Nephron progenitor cell (in vitro differentiated cells): ENCODE results near the gene CDK6.

Experiments used
- DNase-seq: peaks from one replicate; pipeline ENCODE4 v3.0.0; 2021
- H3K27ac Mint-ChIP-seq: 2 replicates; pipeline ENCODE4 v1.8.0; 2021; ENCODE audit warnings: mild to moderate bottlenecking, moderate library complexity, mixed read lengths
- H3K27me3 Mint-ChIP-seq: 2 replicates; pipeline ENCODE4 v1.8.0; 2021; ENCODE audit warnings: mild to moderate bottlenecking, low read depth, mixed read lengths; ENCODE audit not compliant: poor library complexity
- H3K36me3 Mint-ChIP-seq: 2 replicates; pipeline ENCODE4 v1.8.0; 2021; ENCODE audit warnings: low read depth, mixed read lengths
- H3K4me1 Mint-ChIP-seq: 2 replicates; pipeline ENCODE4 v1.8.0; 2021; ENCODE audit warnings: mixed read lengths
- H3K4me3 Mint-ChIP-seq: 2 replicates; pipeline ENCODE4 v1.8.0; 2021; ENCODE audit warnings: mild to moderate bottlenecking, moderate library complexity, mixed read lengths
- H3K9me3 Mint-ChIP-seq: 2 replicates; pipeline ENCODE4 v1.8.0; 2021; ENCODE audit warnings: mild to moderate bottlenecking, moderate library complexity, mixed read lengths
- CTCF ChIP-seq: fragments of 200-600 bp; sonication (generic); IDR thresholded peaks from 2 replicates; pipeline ENCODE4 v1.5.0; 2021; ENCODE audit warnings: antibody characterized with exemption

The CDK6 gene

GRCh38 chr7:92843781-92844180, 7.4 kb upstream of the CDK6 start:
- Mint-ChIP-seq H3K4me3 (no peak overlapping the region), H3K9me3 (no peaks in the 10 kb centered on the region), H3K27ac (no peak overlapping the region), H3K36me3 (no peaks in the 10 kb centered on the region), H3K27me3 (peaks cover 6% of the 10 kb centered on the region), H3K4me1 (no peaks in the 10 kb centered on the region)
- TF ChIP-seq CTCF: no peak
- no peak for DNase-seq

- H3K9me3 Mint-ChIP-seq: no peaks in the 10 kb centered on the region
- H3K4me3 Mint-ChIP-seq: no peak overlapping the region
- H3K27ac Mint-ChIP-seq: no peak overlapping the region
- H3K4me1 Mint-ChIP-seq: no peaks in the 10 kb centered on the region
- H3K36me3 Mint-ChIP-seq: no peaks in the 10 kb centered on the region
- no peak for TF ChIP-seq CTCF
- H3K27me3 Mint-ChIP-seq: peaks cover 6% of the 10 kb centered on the region
- no peak for DNase-seq
These were observed 6.8 kb upstream of the CDK6 start for GRCh38 chr7:92843034-92843760.

- Mint-ChIP-seq H3K27me3 (peaks cover 6% of the 10 kb centered on the region), H3K4me3 (no peak overlapping the region), H3K36me3 (no peaks in the 10 kb centered on the region), H3K27ac (no peak overlapping the region), H3K9me3 (no peaks in the 10 kb centered on the region), H3K4me1 (peaks cover 8% of the 10 kb centered on the region)
- TF ChIP-seq CTCF: no peak
- no peak for DNase-seq
These were observed 4.8 kb upstream of the CDK6 start for GRCh38 chr7:92841192-92841591.

GRCh38 chr7:92840316-92840715, 3.9 kb upstream of the CDK6 start:
- Mint-ChIP-seq H3K27ac (no peak overlapping the region), H3K4me3 (no peak overlapping the region), H3K36me3 (no peaks in the 10 kb centered on the region), H3K9me3 (no peaks in the 10 kb centered on the region), H3K4me1 (peaks cover 12% of the 10 kb centered on the region), H3K27me3 (peaks cover 6% of the 10 kb centered on the region)
- TF ChIP-seq CTCF: no peak
- no peak for DNase-seq

GRCh38 chr7:92839901-92840300, 3.5 kb upstream of the CDK6 start:
- Mint-ChIP-seq H3K9me3 (no peaks in the 10 kb centered on the region), H3K36me3 (no peaks in the 10 kb centered on the region), H3K27ac (no peak overlapping the region), H3K4me3 (no peak overlapping the region), H3K4me1 (peaks cover 15% of the 10 kb centered on the region), H3K27me3 (peaks cover 6% of the 10 kb centered on the region)
- TF ChIP-seq CTCF: no peak
- DNase-seq: no peak

GRCh38 chr7:92838934-92839333, 2.6 kb upstream of the CDK6 start:
- no peak for DNase-seq
- no peak for TF ChIP-seq CTCF
- Mint-ChIP-seq H3K9me3 (no peaks in the 10 kb centered on the region), H3K27ac (no peak overlapping the region), H3K4me1 (peaks cover 15% of the 10 kb centered on the region), H3K4me3 (no peak overlapping the region), H3K27me3 (peaks cover 6% of the 10 kb centered on the region), H3K36me3 (no peaks in the 10 kb centered on the region)
